OCI-LY1 (cell line): Measurements from ENCODE around the gene SCN1A.

Experiments used
- H2AFZ ChIP-seq: fragments of 200-600 bp; sonication (generic), shearing (Covaris generic); 2 replicates; pipeline ENCODE4 v1.6.0; 2014; ENCODE audit warnings: antibody characterized with exemption, mild to moderate bottlenecking, low read length
- H3F3A ChIP-seq: fragments of 200-600 bp; sonication (generic), shearing (Covaris generic); 2 replicates; pipeline ENCODE4 v1.6.0; 2014; ENCODE audit warnings: mild to moderate bottlenecking, antibody characterized with exemption, low read length, moderate library complexity; ENCODE audit not compliant: insufficient read depth
- H3K27ac ChIP-seq: fragments of 200-600 bp; sonication (generic); 2 replicates; pipeline ENCODE4 v1.5.1; 2014; ENCODE audit warnings: low read length, mixed run types, mild to moderate bottlenecking, low read depth; ENCODE audit not compliant: poor library complexity, severe bottlenecking
- H3K27me3 ChIP-seq: fragments of 200-600 bp; sonication (generic); 2 replicates; pipeline ENCODE4 v1.6.0; 2014; ENCODE audit warnings: antibody characterized with exemption, mild to moderate bottlenecking, low read length, moderate library complexity; ENCODE audit not compliant: insufficient read depth
- H3K36me3 ChIP-seq: fragments of 200-600 bp; sonication (generic); 2 replicates; pipeline ENCODE4 v1.6.1; 2014; ENCODE audit warnings: mild to moderate bottlenecking, antibody characterized with exemption, low read length, moderate library complexity, mixed read lengths; ENCODE audit not compliant: insufficient read depth
- H3K4me1 ChIP-seq: fragments of 200-600 bp; sonication (generic); 2 replicates; pipeline ENCODE4 v1.5.1; 2014; ENCODE audit warnings: mild to moderate bottlenecking, low read length, moderate library complexity; ENCODE audit not compliant: insufficient read depth, severe bottlenecking
- H3K4me2 ChIP-seq: fragments of 200-600 bp; sonication (generic), shearing (Covaris generic); 2 replicates; pipeline ENCODE4 v1.6.1; 2014; ENCODE audit warnings: low read length
- H3K4me3 ChIP-seq: fragments of 200-600 bp; sonication (generic); 2 replicates; pipeline ENCODE4 v1.5.1; 2014; ENCODE audit warnings: low read length, low read depth, mild to moderate bottlenecking, mixed read lengths; ENCODE audit not compliant: poor library complexity, severe bottlenecking
- H3K79me2 ChIP-seq: fragments of 200-600 bp; shearing (Covaris generic); 2 replicates; pipeline ENCODE4 v1.6.1; 2016; ENCODE audit warnings: mixed run types, low read length, mixed read lengths; ENCODE audit not compliant: insufficient read depth
- H3K9ac ChIP-seq: fragments of 200-600 bp; sonication (generic), shearing (Covaris generic); 2 replicates; pipeline ENCODE4 v1.6.1; 2014; ENCODE audit warnings: mild to moderate bottlenecking, low read length, mixed read lengths
- H3K9me2 ChIP-seq: fragments of 200-600 bp; sonication (generic), shearing (Covaris generic); 2 replicates; pipeline ENCODE4 v1.6.1; 2014; ENCODE audit warnings: low read depth, mild to moderate bottlenecking, low read length, mixed read lengths
- H3K9me3 ChIP-seq: fragments of 200-600 bp; shearing (Covaris generic); 2 replicates; pipeline ENCODE4 v1.6.1; 2014; ENCODE audit warnings: low read length, mixed read lengths
- H4K20me1 ChIP-seq: fragments of 200-600 bp; sonication (generic), shearing (Covaris generic); 2 replicates; pipeline ENCODE4 v1.6.0; 2016; ENCODE audit warnings: mild to moderate bottlenecking, low read length; ENCODE audit not compliant: insufficient read depth
- CTCF ChIP-seq: fragments of 200-600 bp; sonication (generic), shearing (Covaris generic); IDR thresholded peaks from 2 replicates; pipeline ENCODE4 v1.5.1; 2017; ENCODE audit warnings: mild to moderate bottlenecking, antibody characterized with exemption, low read length, moderate library complexity, mixed read lengths
- EZH2 ChIP-seq: fragments of 200-600 bp; sonication (generic), shearing (Covaris generic); IDR thresholded peaks from 2 replicates; pipeline ENCODE4 v1.8.0; 2017; ENCODE audit warnings: borderline replicate concordance, mixed run types, mild to moderate bottlenecking, antibody characterized with exemption, low read length, moderate library complexity, mixed read lengths

The SCN1A gene

GRCh38 chr2:166127217-166128155, at the start of gene SCN1A:
Gene SCN1A (minus strand): TSS chr2:166128020. CDS start chr2:166073621, 54,399 bp downstream.
- Histone ChIP-seq H3F3A (no peaks in the 10 kb centered on the region), H3K9me2 (no peaks in the 10 kb centered on the region), H3K36me3 (no peaks in the 10 kb centered on the region), H3K4me3 (no peak within 1 kb of the TSS), H3K9me3 (no peaks in the 10 kb centered on the region), H3K4me1 (no peaks in the 10 kb centered on the region), H2AFZ (no peak within 1 kb of the TSS), H3K27me3 (0 out of 2 replicates have a peak, but pooled peaks cover 4% of the 10 kb centered on the region), H3K9ac (no peak within 1 kb of the TSS), H3K27ac (no peak within 1 kb of the TSS), H3K79me2 (no peaks in the 10 kb centered on the region), H4K20me1 (no peaks in the 10 kb centered on the region), H3K4me2 (no peak within 1 kb of the TSS)
- TF ChIP-seq EZH2 (no peak), CTCF (peak; percentile 68; the same call in 1 of the 2 replicates)

- Histone ChIP-seq H3K4me2 (no peak overlapping the region), H3K9me3 (no peaks in the 10 kb centered on the region), H3K9me2 (no peaks in the 10 kb centered on the region), H3K36me3 (no peaks in the 10 kb centered on the region), H3K4me3 (no peak overlapping the region), H3K4me1 (no peaks in the 10 kb centered on the region), H3K27ac (no peak overlapping the region), H2AFZ (no peak overlapping the region), H4K20me1 (no peaks in the 10 kb centered on the region), H3K27me3 (no peaks in the 10 kb centered on the region), H3F3A (no peaks in the 10 kb centered on the region), H3K9ac (no peak overlapping the region), H3K79me2 (no peaks in the 10 kb centered on the region)
- no peak for TF ChIP-seq EZH2
- TF ChIP-seq CTCF = no peak
These were observed 45.4 kb upstream of the SCN1A start for GRCh38 chr2:166173263-166173662.

- TF ChIP-seq EZH2 (no peak), CTCF (no peak)
- no peak overlapping the region for H3K27ac ChIP-seq
- no peak overlapping the region for H2AFZ ChIP-seq
These were observed 43.4 kb upstream of the SCN1A start for GRCh38 chr2:166171216-166171615.

More at GRCh38 chr2:166171216-166171615, 43.4 kb upstream of the SCN1A start:
- no peak overlapping the region for H3K9ac ChIP-seq
- no peaks in the 10 kb centered on the region for H4K20me1 ChIP-seq
- no peaks in the 10 kb centered on the region for H3F3A ChIP-seq
- no peak overlapping the region for H3K4me3 ChIP-seq
- H3K4me2 ChIP-seq = no peak overlapping the region
- H3K9me3 ChIP-seq = no peaks in the 10 kb centered on the region
- no peaks in the 10 kb centered on the region for H3K79me2 ChIP-seq
- H3K27me3 ChIP-seq = no peaks in the 10 kb centered on the region
- no peaks in the 10 kb centered on the region for H3K9me2 ChIP-seq
- no peaks in the 10 kb centered on the region for H3K36me3 ChIP-seq
- no peaks in the 10 kb centered on the region for H3K4me1 ChIP-seq
